GM12872 (cell line): ENCODE results near the gene HSP90B1.
A peak's percentile ranks its signal among the peaks of the same experiment; 100 is the strongest.

Source experiments
- CTCF ChIP-seq: IDR thresholded peaks from 3 replicates; pipeline ENCODE4 v1.5.1; 2011; ENCODE audit warnings: low read depth, mild to moderate bottlenecking, low read length, moderate library complexity; ENCODE audit not compliant: insufficient read depth

The HSP90B1 gene

GRCh38 chr12:103930034-103930786 lies at the start of gene HSP90B1:
HSP90B1 (plus strand) TSS chr12:103930410; CDS start chr12:103930516, 106 bp downstream.
- TF ChIP-seq CTCF: no peak

- TF ChIP-seq CTCF: no peak
These were observed 48.9 kb upstream of the HSP90B1 start for GRCh38 chr12:103881261-103881660.

GRCh38 chr12:103882861-103883596 lies 47.2 kb upstream of the HSP90B1 start:
- no peak for TF ChIP-seq CTCF

- TF ChIP-seq CTCF: no peak
These were observed 46.3 kb upstream of the HSP90B1 start for GRCh38 chr12:103883908-103884307.

- TF ChIP-seq CTCF: peak; percentile 60
These were observed 45.9 kb upstream of the HSP90B1 start for GRCh38 chr12:103884316-103884715.

- TF ChIP-seq CTCF: no peak
These were observed 43.9 kb upstream of the HSP90B1 start for GRCh38 chr12:103886195-103886797.

- no peak for TF ChIP-seq CTCF
These were observed 42.5 kb upstream of the HSP90B1 start for GRCh38 chr12:103887738-103888137.
